NCI-H345 treated with DMSO at 0.1 percent for 48 hours (cell line): Measurements from ENCODE around the gene DCLK3.

Experiments
- DNase-seq: peaks from one replicate; lab custom pipeline; 2025; ENCODE audit not compliant: unreplicated experiment; lab: John Stamatoyannopoulos, UW

The DCLK3 gene

GRCh38 chr3:36763850-36764703, at the start of gene DCLK3:
Gene DCLK3, minus strand, starts transcription at chr3:36764553. Its CDS starts 290 bp downstream, at chr3:36764263.
- DNase-seq = no peak

GRCh38 chr3:36813305-36813704, 49.0 kb upstream of the DCLK3 start:
- no peak for DNase-seq

DNA sequence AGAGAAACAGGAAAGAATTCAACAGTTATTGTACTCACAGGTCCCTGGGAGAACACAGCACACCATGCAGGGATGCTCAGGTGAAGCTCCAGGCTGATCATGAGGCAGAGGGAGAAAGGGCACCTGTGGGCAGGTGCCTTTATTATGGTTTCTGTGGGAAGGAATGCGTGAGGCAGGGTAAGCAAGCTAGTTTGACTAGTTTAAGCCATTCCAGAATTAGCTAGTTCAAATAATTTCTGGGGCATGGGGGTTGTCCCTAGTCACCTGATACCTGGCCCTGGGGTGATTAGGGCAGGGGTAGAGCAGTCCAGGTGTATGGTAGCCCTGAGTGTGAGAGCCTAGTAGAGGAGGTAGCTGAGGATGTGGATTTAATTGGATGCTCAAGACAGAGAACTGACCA, 47.9 kb upstream of the DCLK3 start:
- no peak for DNase-seq

- DNase-seq = no peak
Measured at GRCh38 chr3:36811768-36812167, 47.4 kb upstream of the DCLK3 start.

- peak; percentile 4 for DNase-seq
Measured at GRCh38 chr3:36804295-36805055, 40.1 kb upstream of the DCLK3 start.

DNA sequence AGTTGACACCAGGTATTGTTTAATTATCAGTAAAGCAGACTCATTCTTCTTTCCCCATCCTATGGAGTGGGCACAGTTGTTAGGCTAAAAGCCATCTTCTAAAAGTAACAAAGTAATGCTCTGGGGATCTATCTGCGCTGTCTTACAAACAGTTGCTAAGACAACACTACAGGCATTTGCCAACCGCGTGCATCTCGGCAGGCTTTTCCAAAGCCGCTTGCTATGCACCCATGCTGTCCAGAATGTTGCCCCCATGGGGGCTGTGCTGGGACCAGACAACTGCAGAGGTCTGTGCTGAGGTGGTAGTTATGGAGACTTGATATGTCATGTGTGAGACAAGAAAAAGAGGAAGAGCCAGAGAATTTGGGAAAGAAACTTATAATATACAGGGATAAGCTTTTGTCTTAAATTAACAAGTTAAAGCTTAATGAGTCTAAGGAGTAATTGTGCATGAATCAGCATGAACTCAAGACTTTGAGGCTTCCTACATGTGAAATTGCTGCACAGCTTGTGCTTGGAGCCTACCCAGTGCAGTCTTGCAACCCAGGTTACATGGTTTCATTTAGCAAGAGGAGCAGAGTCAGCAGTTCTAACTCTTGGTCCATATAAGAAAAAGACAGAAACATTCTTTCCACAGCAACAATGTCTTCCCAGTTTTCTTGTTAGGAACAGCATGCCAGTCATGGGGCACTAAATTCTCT, 38.9 kb upstream of the DCLK3 start:
- no peak for DNase-seq

DNA sequence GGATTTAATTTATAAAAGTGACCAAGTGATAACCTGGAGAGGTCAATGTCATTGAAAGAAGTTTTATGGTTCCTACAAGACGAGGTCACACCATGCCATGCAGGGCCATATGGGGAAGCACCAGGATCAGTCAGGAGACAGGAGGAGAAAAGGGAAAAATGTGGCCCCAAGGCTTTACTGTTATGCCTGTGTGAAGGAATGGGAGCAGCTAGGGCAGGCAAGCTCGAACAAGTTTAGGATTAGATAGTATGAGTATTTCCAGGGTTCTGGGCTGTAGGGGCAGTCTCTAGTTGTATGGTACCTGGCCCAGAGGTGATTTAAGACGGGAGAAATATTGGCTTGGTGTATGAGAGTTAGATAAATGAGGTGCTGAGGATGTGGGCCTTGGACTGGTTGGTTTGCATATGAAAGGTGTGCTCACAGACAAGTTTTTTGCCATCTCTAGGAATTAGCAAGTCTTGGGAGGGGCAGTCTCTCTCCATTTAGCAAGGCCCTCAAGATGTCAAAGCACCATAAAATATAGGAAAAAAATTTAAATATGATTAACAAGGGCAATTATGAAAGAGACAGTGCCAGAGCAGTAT, 36.3 kb upstream of the DCLK3 start:
- DNase-seq = no peak

GRCh38 chr3:36796881-36797280, 32.5 kb upstream of the DCLK3 start:
- DNase-seq = no peak

- DNase-seq = no peak
Measured at GRCh38 chr3:36796161-36796560, 31.8 kb upstream of the DCLK3 start.

DNA sequence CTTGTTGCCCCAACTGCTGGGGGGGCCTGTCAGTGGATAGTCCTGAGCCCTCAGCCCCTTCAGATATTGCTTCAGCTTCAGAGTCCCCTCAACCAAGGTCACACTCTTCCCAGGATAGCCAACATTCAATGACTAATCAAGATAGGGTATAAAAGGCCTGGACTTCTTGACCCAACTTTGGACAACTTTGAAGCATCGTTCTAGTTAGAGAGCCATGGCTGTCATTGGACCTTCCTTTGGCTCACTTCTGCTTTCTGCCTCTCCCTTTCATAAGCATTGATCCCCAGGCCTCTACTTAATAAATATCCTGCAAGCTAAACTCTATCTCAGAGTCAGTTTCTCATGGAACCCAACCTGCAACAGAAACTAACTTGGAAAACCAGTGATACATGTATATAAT, 31.3 kb upstream of the DCLK3 start:
- DNase-seq = no peak

DNA sequence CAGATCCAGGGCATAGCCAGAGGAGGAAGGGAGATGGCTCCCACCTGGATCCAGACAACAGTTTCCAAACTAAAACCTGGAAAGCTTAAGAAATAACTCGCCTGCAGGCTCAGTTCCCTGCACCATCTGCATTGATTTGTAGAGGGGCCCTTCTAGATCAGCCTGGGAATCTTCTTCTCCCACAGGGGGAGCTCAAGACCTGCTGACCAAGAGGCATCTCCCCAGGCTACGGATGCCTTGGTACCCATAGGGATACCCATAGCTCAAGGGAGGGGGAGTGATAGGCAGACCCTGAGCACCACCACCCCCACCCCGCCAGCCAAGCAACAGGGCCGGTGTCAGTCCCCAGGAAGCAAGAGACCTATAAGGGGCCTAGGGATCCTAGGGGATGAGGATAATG, 28.0 kb upstream of the DCLK3 start:
- DNase-seq = no peak

- DNase-seq = no peak
Measured at GRCh38 chr3:36790765-36791164, 26.4 kb upstream of the DCLK3 start.

DNA sequence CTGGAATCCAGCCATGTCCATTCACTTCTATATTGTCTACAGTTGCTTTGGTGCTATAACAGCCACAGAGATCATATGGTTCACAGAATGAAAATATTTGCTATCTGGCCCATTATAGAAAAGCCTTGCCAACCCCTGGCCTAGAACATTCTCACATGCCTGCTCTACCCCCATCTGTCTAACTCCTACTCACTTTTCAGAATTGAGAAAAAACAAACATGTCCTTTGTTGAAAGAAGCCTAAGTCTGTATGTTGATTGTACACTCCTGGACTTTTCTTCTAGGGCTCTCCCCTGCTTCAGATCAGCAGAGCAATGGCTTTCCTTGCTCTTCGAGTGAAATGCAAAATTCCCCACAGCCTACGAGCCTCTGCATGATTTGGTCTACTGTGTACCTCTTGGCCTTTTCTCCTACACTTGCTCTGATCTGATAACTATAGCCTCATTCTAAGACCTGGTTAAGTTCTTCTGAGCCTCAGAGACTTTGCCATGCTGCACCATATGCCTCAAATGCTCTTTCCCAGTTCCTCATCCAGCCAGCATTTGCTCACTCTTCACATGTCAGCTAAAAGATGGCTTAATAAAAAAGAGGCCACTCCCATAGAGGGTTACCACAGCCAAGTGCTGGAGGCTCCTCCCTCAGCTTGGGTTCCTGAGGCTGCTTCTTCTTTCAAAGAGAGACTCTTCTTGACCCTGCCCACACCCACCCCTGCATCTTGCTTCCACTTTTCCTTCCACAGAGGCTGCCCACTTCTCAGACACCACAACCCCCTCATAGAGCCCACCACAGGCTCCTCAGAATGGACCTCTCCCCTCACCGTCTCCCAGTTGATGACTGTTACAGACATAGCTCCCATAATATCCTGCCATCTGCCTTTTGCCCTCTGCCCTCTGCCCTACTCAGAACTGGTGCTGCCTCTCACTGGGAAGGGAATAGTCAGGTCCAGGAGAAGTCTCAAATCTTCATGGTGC, 22.9 kb upstream of the DCLK3 start:
- DNase-seq = no peak

DNA sequence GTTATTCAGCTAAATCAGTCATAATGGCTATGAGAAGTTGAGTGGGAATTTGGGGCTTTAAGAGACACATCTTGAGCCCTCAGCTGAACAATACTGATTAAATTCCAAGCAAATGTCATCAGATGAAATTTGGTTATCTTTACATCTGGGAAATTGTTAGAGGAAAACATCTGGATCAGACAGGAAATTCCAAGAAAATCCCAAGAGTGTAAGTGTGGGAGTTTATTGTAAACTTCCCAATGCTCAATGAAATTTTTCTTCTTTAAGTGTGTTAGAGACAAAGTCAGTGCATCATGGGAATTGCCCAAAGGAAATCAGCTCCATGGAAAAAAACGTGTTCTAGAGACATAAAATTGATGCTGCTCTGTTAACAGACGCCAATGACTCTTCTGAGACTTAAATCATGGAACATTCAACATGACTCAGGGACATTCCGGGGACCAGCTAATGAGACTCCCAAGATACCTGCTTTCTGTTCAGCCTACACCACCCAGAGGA, 19.8 kb upstream of the DCLK3 start:
- DNase-seq = no peak

DNA sequence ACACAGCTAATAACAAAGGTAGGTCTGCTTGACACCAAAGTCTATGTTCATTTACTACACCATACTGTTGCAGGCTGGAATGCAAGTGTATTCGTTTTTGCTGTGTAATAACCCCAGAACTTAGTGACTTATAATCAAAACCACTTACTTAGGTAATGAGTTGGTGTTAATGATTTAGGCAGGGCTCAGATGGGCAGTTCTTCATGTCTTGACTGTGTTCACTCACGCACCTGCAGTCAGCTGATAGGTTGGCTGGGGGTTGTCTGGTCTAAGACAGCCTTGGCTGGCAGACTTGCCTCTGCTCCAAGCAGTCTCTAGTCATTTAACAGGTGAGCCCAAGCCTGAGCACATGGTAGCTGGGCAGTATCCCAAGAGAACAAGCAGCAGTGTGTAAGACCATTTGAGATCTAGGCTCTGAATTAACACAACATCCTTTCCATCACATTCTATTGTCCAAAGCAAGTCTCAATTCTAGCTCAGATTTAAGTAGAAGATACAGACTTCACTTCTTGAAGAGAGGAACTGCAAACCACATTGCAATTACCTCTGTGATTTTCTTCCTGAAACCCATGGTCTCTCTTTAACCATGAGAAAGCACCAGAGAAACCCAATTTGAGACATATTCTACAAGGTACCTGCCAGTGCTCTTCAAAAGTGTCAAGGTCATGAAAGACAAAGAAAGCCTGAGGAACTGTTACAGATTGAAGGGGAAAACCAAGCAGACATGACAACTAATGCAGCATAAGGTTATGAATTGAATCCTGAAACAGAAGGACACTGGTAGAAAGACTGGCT, 13.3 kb upstream of the DCLK3 start:
- no peak for DNase-seq

DNA sequence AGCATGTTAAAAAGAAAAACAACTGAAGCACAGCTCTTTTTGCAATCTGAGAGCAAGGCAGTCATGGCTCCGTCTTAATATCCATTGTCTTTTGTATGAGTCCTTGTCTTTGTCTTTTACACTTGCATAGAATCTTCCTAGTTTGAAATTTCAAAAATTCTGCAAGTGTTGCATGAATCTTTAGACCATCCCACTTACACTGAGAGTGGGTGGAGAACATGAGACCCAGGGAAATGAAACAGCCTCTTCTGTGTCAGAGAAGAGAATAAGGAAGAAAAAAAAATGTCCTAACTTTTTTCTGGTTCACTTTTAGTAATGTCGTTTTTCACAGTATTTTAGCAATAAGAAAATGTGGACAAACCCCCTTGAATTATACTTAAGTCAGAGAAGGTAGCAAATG, 12.1 kb upstream of the DCLK3 start:
- no peak for DNase-seq

DNA sequence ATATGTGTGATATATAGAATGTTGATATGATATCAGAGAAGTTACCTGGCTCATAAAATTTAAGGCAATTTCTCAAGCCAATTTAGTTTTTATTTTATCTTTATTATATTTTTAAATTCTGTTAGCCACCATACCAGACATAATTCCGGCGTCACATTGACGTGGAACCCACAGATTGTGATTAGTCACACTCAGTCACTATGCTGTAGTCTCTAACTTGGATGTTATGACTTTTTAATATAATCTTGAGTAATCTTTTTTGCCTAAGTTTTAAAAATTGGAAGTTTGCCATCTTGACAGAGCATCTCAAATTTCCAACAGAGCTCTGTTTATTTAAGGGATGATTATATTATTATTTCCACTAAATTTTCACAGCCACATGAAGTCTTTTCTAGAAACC, 9.7 kb upstream of the DCLK3 start:
- no peak for DNase-seq

DNA sequence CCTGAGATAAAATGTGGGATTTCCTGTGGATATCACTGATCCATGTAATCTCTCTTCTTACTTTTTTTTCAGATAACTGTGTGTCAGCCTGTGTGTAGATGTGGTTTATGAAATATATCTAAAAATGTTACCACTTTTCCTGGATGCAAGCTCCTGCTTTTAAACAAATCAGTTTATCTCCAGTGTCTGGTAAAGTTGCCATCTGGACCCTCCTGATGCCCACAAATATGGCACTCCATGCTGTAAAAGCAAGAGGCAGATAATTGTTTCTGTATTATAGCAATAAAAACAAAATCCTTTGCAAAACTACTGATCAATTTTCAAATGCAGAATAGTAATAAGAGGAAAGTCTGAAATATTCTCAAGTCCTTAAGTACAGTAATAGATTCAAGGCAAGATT, 7.6 kb upstream of the DCLK3 start:
- DNase-seq = no peak

GRCh38 chr3:36769926-36770325, 5.6 kb upstream of the DCLK3 start:
- DNase-seq = no peak
